Adrenal gland (tissue), 12 donors: ENCODE measurements around the gene CCDC138. TPM values are rescaled to one million over a fixed set of nuclear protein-coding genes. Genes with fewer than 3 reads are reported as not detected.

Experiments
- DNase-seq, 7 donors: peaks; one replicate each; pipeline ENCODE4 v3.0.0-alpha.2; 2019 to 2020
- H3K27ac ChIP-seq, 5 donors: fragments of 200-600 bp; sonication (generic) in 4 of 5; 1 replicate in 3 of 5; 2 replicates in 2 of 5; pipeline versions ENCODE4 v1.5.1 to v1.8.0; 2016 to 2020; ENCODE audit warnings: mild to moderate bottlenecking in 1 of 5
- H3K27me3 ChIP-seq: fragments of 200-600 bp; 2 replicates; pipeline ENCODE4 v1.8.0; 2021
- H3K36me3 ChIP-seq, 2 donors: fragments of 200-600 bp; replicated peaks in 1 of 2; 1 replicate in 1 of 2; 2 replicates in 1 of 2; pipeline versions ENCODE4 v1.5.1 to v1.8.0; 2018 to 2022
- H3K4me1 ChIP-seq, 2 donors: fragments of 200-600 bp; replicated peaks in 1 of 2; 1 replicate in 1 of 2; 2 replicates in 1 of 2; pipeline versions ENCODE4 v1.5.1 to v1.8.0; 2018 to 2021
- H3K4me3 ChIP-seq, 4 donors: fragments of 200-600 bp; sonication (generic) in 3 of 4; one replicate each; pipeline ENCODE4 v1.5.1; 2016 to 2018
- H3K9me3 ChIP-seq, 3 donors: fragments of 200-600 bp; sonication (generic) in 1 of 3; replicated peaks in 1 of 3; 1 replicate in 2 of 3; 2 replicates in 1 of 3; pipeline versions ENCODE4 v1.5.1 to v1.8.0; 2016 to 2021
- POLR2A ChIP-seq, 2 donors: fragments of 450-650 bp; IDR thresholded peaks; one replicate each; pipeline ENCODE4 v1.6.1; 2017; ENCODE audit warnings: antibody characterized with exemption in 2 of 2, mild to moderate bottlenecking in 2 of 2, moderate library complexity in 1 of 2
- WGBS, 4 donors: extraction: QIAGEN DNeasy Blood & Tissue Kit in 2 of 4; methylation state at CpG; one replicate each; pipeline versions ENCODE4 v1.1.5 to v1.1.7; 2013 to 2017; 5-methylcytosine and 5-hydroxymethylcytosine counted together
- intact Hi-C, 2 donors: fragments of 100-400 bp; cut with DNase I; formaldehyde crosslinking; loops; one replicate each; pipeline versions ENCODE4 v1.14.1 to v1.15.0; 2022 to 2023
- polyA plus RNA-seq, 3 donors: library from polyadenylated mRNA; stranded (reverse); fragments of 200-250 nt in 2 of 3; fragments of 350-450 nt in 1 of 3; fragmentation: Illumina TruSeq in 1 of 3; extraction: RNeasy Lipid Tissue Mini Kit (QIAGEN cat#74804) in 1 of 3; gene quantifications; one replicate each; pipeline ENCODE4 v1.2.3, GENCODE V29; 2013 to 2014
- total RNA-seq, 9 donors: library from RNA; depleted of rRNA in 4 of 9; stranded (reverse); fragments of >200 nt in 4 of 9; fragments of 120-200 nt in 1 of 9; fragmentation: NEBNext Ultra II Directional in 1 of 9; extraction: Animal tissue kit (Norgen Biotek cat#: 25700) in 1 of 9; gene quantifications; one replicate each; pipeline versions ENCODE4 v1.1.0 to v1.2.4, GENCODE V29; 2013 to 2023
- TF ChIP-seq, protein P1 (sequence below), 6 experiments: fragments of 450-650 bp in 4 of 6; fragments of 200-600 bp in 2 of 6; sonication (generic) in 1 of 6; IDR thresholded peaks; 1 replicate in 5 of 6; 2 replicates in 1 of 6; pipeline versions ENCODE4 v1.5.1 to v1.8.0; 2016 to 2021; ENCODE audit warnings: antibody characterized with exemption in 6 of 6, mild to moderate bottlenecking in 2 of 6, moderate library complexity in 1 of 6
- donor health status: healthy with polysubstance abuse.
- donor health status: Bipolar disorder and iron deficiency.
- donor health status: DM: yes; HTN: yes; CAD: no.
- donor health status: DM: no; HTN: no; CAD: no.
- donor health status: DM: no; HTN: no; CAD: no.
- donor health status: DM: yes; HTN: yes; CAD: no.

Gene CCDC138
- total and polyA plus RNA-seq, 12 donors, result 1.0 to 8.0 (median 2.1) TPM

GRCh38 chr2:108810993-108811957 is 24.7 kb downstream of the CCDC138 start:
- intact Hi-C loops, result no loop called here
- H3K27ac ChIP-seq, result no peak overlapping the region
- no peaks in the 10 kb centered on the region for H3K9me3 ChIP-seq
- no peaks in the 10 kb centered on the region for H3K4me1 ChIP-seq
- WGBS, 4 donors, result 93 to 97% (median 96%) methylated on average over 3 to 4 of the region's 4 CpGs
- TF ChIP-seq POLR2A (IDR thresholded peaks at IDR 0.05), result no peak
- TF ChIP-seq, protein P1, sequence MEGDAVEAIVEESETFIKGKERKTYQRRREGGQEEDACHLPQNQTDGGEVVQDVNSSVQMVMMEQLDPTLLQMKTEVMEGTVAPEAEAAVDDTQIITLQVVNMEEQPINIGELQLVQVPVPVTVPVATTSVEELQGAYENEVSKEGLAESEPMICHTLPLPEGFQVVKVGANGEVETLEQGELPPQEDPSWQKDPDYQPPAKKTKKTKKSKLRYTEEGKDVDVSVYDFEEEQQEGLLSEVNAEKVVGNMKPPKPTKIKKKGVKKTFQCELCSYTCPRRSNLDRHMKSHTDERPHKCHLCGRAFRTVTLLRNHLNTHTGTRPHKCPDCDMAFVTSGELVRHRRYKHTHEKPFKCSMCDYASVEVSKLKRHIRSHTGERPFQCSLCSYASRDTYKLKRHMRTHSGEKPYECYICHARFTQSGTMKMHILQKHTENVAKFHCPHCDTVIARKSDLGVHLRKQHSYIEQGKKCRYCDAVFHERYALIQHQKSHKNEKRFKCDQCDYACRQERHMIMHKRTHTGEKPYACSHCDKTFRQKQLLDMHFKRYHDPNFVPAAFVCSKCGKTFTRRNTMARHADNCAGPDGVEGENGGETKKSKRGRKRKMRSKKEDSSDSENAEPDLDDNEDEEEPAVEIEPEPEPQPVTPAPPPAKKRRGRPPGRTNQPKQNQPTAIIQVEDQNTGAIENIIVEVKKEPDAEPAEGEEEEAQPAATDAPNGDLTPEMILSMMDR (IDR thresholded peaks at IDR 0.05), result no peak
- peaks cover 0 to 3% of the 10 kb centered on the region in 2 donors for H3K36me3 ChIP-seq
- DNase-seq, result no peak
- no peaks in the 10 kb centered on the region for H3K27me3 ChIP-seq
- H3K4me3 ChIP-seq, result no peak overlapping the region

DNA sequence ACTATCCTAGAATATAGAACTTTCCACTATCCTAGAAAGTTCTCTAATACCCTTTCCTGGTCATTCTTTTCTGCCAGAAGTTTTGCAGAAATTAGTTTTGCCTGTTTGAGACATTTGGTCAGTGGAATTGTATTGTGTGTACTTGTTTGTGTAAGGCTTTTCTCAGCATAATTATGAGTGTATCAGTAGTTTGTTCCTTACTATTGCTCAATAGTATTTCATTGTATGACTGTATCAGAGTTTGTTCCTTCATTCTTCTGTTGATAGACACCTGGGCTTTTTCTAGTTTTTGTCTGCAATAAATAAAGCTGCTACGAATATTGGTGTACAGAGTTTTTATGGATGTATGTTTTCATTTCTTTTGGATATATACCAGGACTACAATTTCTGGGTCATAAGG is 27.2 kb downstream of the CCDC138 start:
- H3K36me3 ChIP-seq, result peaks cover 0 to 7% of the 10 kb centered on the region in 2 donors
- no peaks in the 10 kb centered on the region for H3K4me1 ChIP-seq
- intact Hi-C loops, result no loop called here
- WGBS, 4 donors, result 94 to 100% (median 97%) methylated on average over 1 of the region's 1 CpG
- H3K4me3 ChIP-seq, result no peak overlapping the region
- DNase-seq, result no peak
- H3K27ac ChIP-seq, result no peak overlapping the region
- no peak for TF ChIP-seq POLR2A (IDR thresholded peaks at IDR 0.05)
- TF ChIP-seq, protein P1 (IDR thresholded peaks at IDR 0.05), result no peak
- H3K9me3 ChIP-seq, result no peaks in the 10 kb centered on the region
- no peaks in the 10 kb centered on the region for H3K27me3 ChIP-seq

- Histone ChIP-seq H3K4me3 (no peak overlapping the region), H3K36me3 (peaks cover 0 to 7% of the 10 kb centered on the region in 2 donors), H3K9me3 (no peaks in the 10 kb centered on the region), H3K4me1 (no peaks in the 10 kb centered on the region), H3K27me3 (no peaks in the 10 kb centered on the region), H3K27ac (no peak overlapping the region)
- intact Hi-C loops, result no loop called here
- TF ChIP-seq POLR2A (IDR thresholded peaks at IDR 0.05), result no peak
- TF ChIP-seq, protein P1 (IDR thresholded peaks at IDR 0.05), result no peak
- 96 to 98% (median 97%) methylated on average over 2 of the region's 2 CpGs for WGBS, 4 donors
- no peak for DNase-seq
Observed at GRCh38 chr2:108820482-108820881, 33.9 kb downstream of the CCDC138 start.

GRCh38 chr2:108823286-108823685 is 36.7 kb downstream of the CCDC138 start:
- 95 to 100% (median 96%) methylated on average over 1 of the region's 1 CpG for WGBS, 4 donors
- H3K9me3 ChIP-seq, result no peaks in the 10 kb centered on the region
- no peak for DNase-seq
- H3K4me1 ChIP-seq, result no peaks in the 10 kb centered on the region
- no peak overlapping the region for H3K27ac ChIP-seq
- intact Hi-C loops, result no loop called here
- H3K27me3 ChIP-seq, result no peaks in the 10 kb centered on the region
- no peak for TF ChIP-seq POLR2A (IDR thresholded peaks at IDR 0.05)
- TF ChIP-seq, protein P1 (IDR thresholded peaks at IDR 0.05), result no peak
- H3K4me3 ChIP-seq, result no peak overlapping the region
- no peaks in the 10 kb centered on the region for H3K36me3 ChIP-seq
